OCI-LY7 (cell line): ENCODE measurements around the gene ATP8B3. TPM values are rescaled to one million over a fixed set of nuclear protein-coding genes. Genes with fewer than 3 reads are reported as not detected.

Experiments used
- BruUV-seq: library from RNA; stranded (reverse); fragments of 400-500 nt; replicated peaks from 2 replicates; lab custom pipeline; 2021; lab: Mats Ljungman, UMichigan
- CTCF ChIA-PET: fragments of 300-600 bp; sonication (Branson Sonifier 250); formaldehyde crosslinking; loops from one replicate; lab custom pipeline; 2022; ENCODE audit warnings: antibody characterized with exemption; ENCODE audit not compliant: unreplicated experiment; lab: Charles Lee
- POLR2A ChIA-PET: fragments of 300-600 bp; sonication (Branson Sonifier 250); formaldehyde crosslinking; loops from one replicate; lab custom pipeline; 2022; ENCODE audit warnings: antibody characterized with exemption; lab: Charles Lee
- DNase-seq: peaks from one replicate; pipeline ENCODE4 v3.0.0-alpha.2; 2015; ENCODE audit warnings: low spot score
- H2AFZ ChIP-seq: fragments of 200-600 bp; sonication (generic), shearing (Covaris generic); 2 replicates; pipeline ENCODE4 v1.6.1; 2014; ENCODE audit warnings: mild to moderate bottlenecking, antibody characterized with exemption, low read length, moderate library complexity
- H3K27ac ChIP-seq: fragments of 200-600 bp; sonication (generic); 2 replicates; pipeline ENCODE4 v1.5.1; 2014; ENCODE audit warnings: mixed run types, low read depth, mild to moderate bottlenecking, moderate library complexity, low read length, inconsistent platforms; ENCODE audit not compliant: poor library complexity, severe bottlenecking
- H3K36me3 ChIP-seq: fragments of 200-600 bp; sonication (generic); 2 replicates; pipeline ENCODE4 v1.6.1; 2014; ENCODE audit warnings: mild to moderate bottlenecking, antibody characterized with exemption, low read length, moderate library complexity, mixed read lengths; ENCODE audit not compliant: insufficient read depth
- H3K4me1 ChIP-seq: fragments of 200-600 bp; sonication (generic); 2 replicates; pipeline ENCODE4 v1.5.1; 2014; ENCODE audit warnings: mild to moderate bottlenecking, low read length; ENCODE audit not compliant: insufficient read depth, poor library complexity, severe bottlenecking
- H3K4me2 ChIP-seq: fragments of 200-600 bp; sonication (generic); 2 replicates; pipeline ENCODE4 v1.6.1; 2014; ENCODE audit warnings: mild to moderate bottlenecking, low read length
- H3K4me3 ChIP-seq: fragments of 200-600 bp; sonication (generic); 2 replicates; pipeline ENCODE4 v1.5.1; 2014; ENCODE audit warnings: mild to moderate bottlenecking, low read depth, low read length; ENCODE audit not compliant: poor library complexity, severe bottlenecking
- H3K79me2 ChIP-seq: fragments of 200-600 bp; sonication (generic); 2 replicates; pipeline ENCODE4 v1.6.1; 2016; ENCODE audit warnings: low read depth, mild to moderate bottlenecking, low read length, moderate library complexity, mixed read lengths; ENCODE audit not compliant: insufficient read depth
- H3K9me2 ChIP-seq: fragments of 200-600 bp; sonication (generic); 2 replicates; pipeline ENCODE4 v1.6.1; 2016; ENCODE audit warnings: mild to moderate bottlenecking, low read length, mixed read lengths; ENCODE audit not compliant: insufficient read depth
- H3K9me3 ChIP-seq: fragments of 200-600 bp; sonication (generic); 2 replicates; pipeline ENCODE4 v1.6.1; 2014; ENCODE audit warnings: mild to moderate bottlenecking, mixed run types, low read length, mixed read lengths
- H4K20me1 ChIP-seq: fragments of 200-600 bp; sonication (generic); 2 replicates; pipeline ENCODE4 v1.6.1; 2014; ENCODE audit warnings: mild to moderate bottlenecking, antibody characterized with exemption, low read length, moderate library complexity, mixed read lengths; ENCODE audit not compliant: insufficient read depth
- CTCF ChIP-seq: fragments of 200-600 bp; sonication (generic); conservative IDR thresholded peaks from 2 replicates; pipeline ENCODE4 v1.5.1; 2014; ENCODE audit warnings: mild to moderate bottlenecking, antibody characterized with exemption, low read length, moderate library complexity, mixed read lengths
- EZH2phosphoT487 ChIP-seq: fragments of 200-600 bp; sonication (generic); IDR thresholded peaks from 2 replicates; pipeline ENCODE4 v1.6.1; 2018; ENCODE audit warnings: low read depth, borderline replicate concordance, mild to moderate bottlenecking, mixed run types, antibody characterized with exemption, low read length, moderate library complexity, mixed read lengths
- intact Hi-C: fragments of 100-400 bp; cut with micrococcal nuclease; formaldehyde crosslinking; loops from one replicate; pipeline ENCODE4 v1.10.0; 2022; ENCODE audit not compliant: unreplicated experiment
- total RNA-seq, 2 experiments: library from RNA; depleted of rRNA in 1 of 2; stranded (reverse); fragments of >200 nt in 1 of 2; shearing (Covaris generic) in 1 of 2; gene quantifications; 2 replicates each; pipeline ENCODE4 v1.2.3, GENCODE V29; 2014 to 2022

ATP8B3 gene
- total RNA-seq, 2 experiments from 2014 or later, result 5.9 to 19.3 TPM

DNA sequence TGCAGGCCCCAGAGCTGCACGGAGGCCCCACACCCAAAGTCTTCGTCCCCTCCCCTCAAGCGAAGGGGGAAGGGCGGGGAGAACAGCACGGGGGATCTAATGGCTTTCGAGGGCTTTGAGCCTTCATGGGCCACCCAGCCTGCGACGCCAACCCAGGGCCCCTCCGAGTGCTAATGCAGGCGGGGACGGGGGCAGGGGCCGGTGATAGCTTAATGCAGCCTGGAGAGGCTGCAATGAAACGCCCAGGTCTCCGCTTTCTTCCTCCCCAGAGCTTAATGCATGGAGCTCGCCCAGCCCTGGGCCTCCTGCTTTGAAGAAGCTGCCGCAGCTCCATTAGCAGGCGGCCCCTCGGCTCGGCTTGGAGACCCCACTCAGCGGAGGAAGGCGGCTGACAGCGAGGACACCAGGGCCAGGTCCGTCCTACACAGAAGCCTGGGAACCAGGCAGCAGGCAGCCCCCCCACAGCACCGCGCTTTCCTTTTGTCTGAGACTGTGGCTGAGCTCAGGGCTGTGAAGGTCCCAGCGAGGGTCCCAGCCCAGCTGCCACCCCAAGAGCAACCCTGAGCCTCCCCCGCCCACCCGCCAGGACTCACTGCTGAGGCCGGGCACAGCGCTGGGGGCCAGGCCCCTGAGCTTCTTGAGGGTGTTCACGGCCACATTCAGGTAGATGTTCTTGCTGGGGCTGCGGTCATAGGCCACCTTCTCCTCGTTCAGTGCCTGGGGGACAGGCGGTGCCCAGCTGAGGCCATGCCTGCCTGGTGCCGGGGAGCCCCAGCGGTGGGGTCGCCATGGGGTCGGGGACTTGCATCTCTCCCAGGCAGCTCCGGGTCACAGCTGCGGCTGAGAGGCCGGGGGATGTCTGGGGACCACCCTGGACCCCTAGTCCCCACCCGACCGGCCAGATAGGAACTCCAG is 7.5 kb upstream of the ATP8B3 start:
- no peak for DNase-seq

GRCh38 chr19:1818549-1819195 is 6.6 kb upstream of the ATP8B3 start:
- H3K9me3 ChIP-seq, result no peaks in the 10 kb centered on the region
- H3K9me2 ChIP-seq, result no peaks in the 10 kb centered on the region
- H3K4me2 ChIP-seq, result no peak overlapping the region
- H2AFZ ChIP-seq, result no peak overlapping the region
- no peak for DNase-seq
- no peaks in the 10 kb centered on the region for H3K79me2 ChIP-seq
- ChIA-PET CTCF (no interaction called here), POLR2A (no interaction called here)
- no peaks in the 10 kb centered on the region for H4K20me1 ChIP-seq
- H3K36me3 ChIP-seq, result peaks cover 80% of the 10 kb centered on the region
- H3K4me1 ChIP-seq, result peaks cover 1% of the 10 kb centered on the region
- no peak overlapping the region for H3K4me3 ChIP-seq
- no peak overlapping the region for H3K27ac ChIP-seq
- TF ChIP-seq EZH2phosphoT487 (no peak), CTCF (no peak)
- no TSS peak for BruUV-seq
- intact Hi-C loops, result no loop called here

More for the DNA sequence above, 7.5 kb upstream of the ATP8B3 start:
- no peaks in the 10 kb centered on the region for H3K4me1 ChIP-seq
- no peak overlapping the region for H3K4me2 ChIP-seq
- H3K27ac ChIP-seq, result no peak overlapping the region
- H3K36me3 ChIP-seq, result peaks cover 88% of the 10 kb centered on the region
- no peak overlapping the region for H2AFZ ChIP-seq
- CTCF ChIA-PET, result no interaction called here
- POLR2A ChIA-PET, result no interaction called here
- H3K79me2 ChIP-seq, result no peaks in the 10 kb centered on the region
- no peaks in the 10 kb centered on the region for H4K20me1 ChIP-seq
- no peak for TF ChIP-seq CTCF
- no peak for TF ChIP-seq EZH2phosphoT487
- no peak overlapping the region for H3K4me3 ChIP-seq
- no peaks in the 10 kb centered on the region for H3K9me2 ChIP-seq
- BruUV-seq, result no TSS peak
- intact Hi-C loops, result no loop called here
- no peaks in the 10 kb centered on the region for H3K9me3 ChIP-seq
